Nephron progenitor cell (in vitro differentiated cells): Measurements from ENCODE around the gene GCK.

Source experiments
- DNase-seq: peaks from one replicate; pipeline ENCODE4 v3.0.0; 2021
- H3K27ac Mint-ChIP-seq: 2 replicates; pipeline ENCODE4 v1.8.0; 2021; ENCODE audit warnings: mild to moderate bottlenecking, moderate library complexity, mixed read lengths
- H3K27me3 Mint-ChIP-seq: 2 replicates; pipeline ENCODE4 v1.8.0; 2021; ENCODE audit warnings: mild to moderate bottlenecking, low read depth, mixed read lengths; ENCODE audit not compliant: poor library complexity
- H3K36me3 Mint-ChIP-seq: 2 replicates; pipeline ENCODE4 v1.8.0; 2021; ENCODE audit warnings: low read depth, mixed read lengths
- H3K4me1 Mint-ChIP-seq: 2 replicates; pipeline ENCODE4 v1.8.0; 2021; ENCODE audit warnings: mixed read lengths
- H3K4me3 Mint-ChIP-seq: 2 replicates; pipeline ENCODE4 v1.8.0; 2021; ENCODE audit warnings: mild to moderate bottlenecking, moderate library complexity, mixed read lengths
- H3K9me3 Mint-ChIP-seq: 2 replicates; pipeline ENCODE4 v1.8.0; 2021; ENCODE audit warnings: mild to moderate bottlenecking, moderate library complexity, mixed read lengths
- TF ChIP-seq, protein P1 (sequence below): fragments of 200-600 bp; sonication (generic); IDR thresholded peaks from 2 replicates; pipeline ENCODE4 v1.5.0; 2021; ENCODE audit warnings: antibody characterized with exemption

The GCK gene

GRCh38 chr7:44148166-44148565 lies 41.1 kb downstream of the GCK start:
- H3K9me3 Mint-ChIP-seq: no peaks in the 10 kb centered on the region
- TF ChIP-seq, protein P1, sequence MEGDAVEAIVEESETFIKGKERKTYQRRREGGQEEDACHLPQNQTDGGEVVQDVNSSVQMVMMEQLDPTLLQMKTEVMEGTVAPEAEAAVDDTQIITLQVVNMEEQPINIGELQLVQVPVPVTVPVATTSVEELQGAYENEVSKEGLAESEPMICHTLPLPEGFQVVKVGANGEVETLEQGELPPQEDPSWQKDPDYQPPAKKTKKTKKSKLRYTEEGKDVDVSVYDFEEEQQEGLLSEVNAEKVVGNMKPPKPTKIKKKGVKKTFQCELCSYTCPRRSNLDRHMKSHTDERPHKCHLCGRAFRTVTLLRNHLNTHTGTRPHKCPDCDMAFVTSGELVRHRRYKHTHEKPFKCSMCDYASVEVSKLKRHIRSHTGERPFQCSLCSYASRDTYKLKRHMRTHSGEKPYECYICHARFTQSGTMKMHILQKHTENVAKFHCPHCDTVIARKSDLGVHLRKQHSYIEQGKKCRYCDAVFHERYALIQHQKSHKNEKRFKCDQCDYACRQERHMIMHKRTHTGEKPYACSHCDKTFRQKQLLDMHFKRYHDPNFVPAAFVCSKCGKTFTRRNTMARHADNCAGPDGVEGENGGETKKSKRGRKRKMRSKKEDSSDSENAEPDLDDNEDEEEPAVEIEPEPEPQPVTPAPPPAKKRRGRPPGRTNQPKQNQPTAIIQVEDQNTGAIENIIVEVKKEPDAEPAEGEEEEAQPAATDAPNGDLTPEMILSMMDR: no peak
- peaks cover 44% of the 10 kb centered on the region for H3K4me1 Mint-ChIP-seq
- no peak overlapping the region for H3K4me3 Mint-ChIP-seq
- H3K36me3 Mint-ChIP-seq: no peaks in the 10 kb centered on the region
- no peak for DNase-seq
- peaks cover 50% of the 10 kb centered on the region for H3K27me3 Mint-ChIP-seq
- no peak overlapping the region for H3K27ac Mint-ChIP-seq

GRCh38 chr7:44147026-44147991 lies 41.9 kb downstream of the GCK start:
- no peaks in the 10 kb centered on the region for H3K36me3 Mint-ChIP-seq
- H3K4me3 Mint-ChIP-seq: no peak overlapping the region
- peak; percentile 30 for DNase-seq
- TF ChIP-seq, protein P1: no peak
- H3K27me3 Mint-ChIP-seq: peaks cover 52% of the 10 kb centered on the region
- H3K9me3 Mint-ChIP-seq: no peaks in the 10 kb centered on the region
- H3K27ac Mint-ChIP-seq: no peak overlapping the region
- peaks cover 44% of the 10 kb centered on the region for H3K4me1 Mint-ChIP-seq

DNA sequence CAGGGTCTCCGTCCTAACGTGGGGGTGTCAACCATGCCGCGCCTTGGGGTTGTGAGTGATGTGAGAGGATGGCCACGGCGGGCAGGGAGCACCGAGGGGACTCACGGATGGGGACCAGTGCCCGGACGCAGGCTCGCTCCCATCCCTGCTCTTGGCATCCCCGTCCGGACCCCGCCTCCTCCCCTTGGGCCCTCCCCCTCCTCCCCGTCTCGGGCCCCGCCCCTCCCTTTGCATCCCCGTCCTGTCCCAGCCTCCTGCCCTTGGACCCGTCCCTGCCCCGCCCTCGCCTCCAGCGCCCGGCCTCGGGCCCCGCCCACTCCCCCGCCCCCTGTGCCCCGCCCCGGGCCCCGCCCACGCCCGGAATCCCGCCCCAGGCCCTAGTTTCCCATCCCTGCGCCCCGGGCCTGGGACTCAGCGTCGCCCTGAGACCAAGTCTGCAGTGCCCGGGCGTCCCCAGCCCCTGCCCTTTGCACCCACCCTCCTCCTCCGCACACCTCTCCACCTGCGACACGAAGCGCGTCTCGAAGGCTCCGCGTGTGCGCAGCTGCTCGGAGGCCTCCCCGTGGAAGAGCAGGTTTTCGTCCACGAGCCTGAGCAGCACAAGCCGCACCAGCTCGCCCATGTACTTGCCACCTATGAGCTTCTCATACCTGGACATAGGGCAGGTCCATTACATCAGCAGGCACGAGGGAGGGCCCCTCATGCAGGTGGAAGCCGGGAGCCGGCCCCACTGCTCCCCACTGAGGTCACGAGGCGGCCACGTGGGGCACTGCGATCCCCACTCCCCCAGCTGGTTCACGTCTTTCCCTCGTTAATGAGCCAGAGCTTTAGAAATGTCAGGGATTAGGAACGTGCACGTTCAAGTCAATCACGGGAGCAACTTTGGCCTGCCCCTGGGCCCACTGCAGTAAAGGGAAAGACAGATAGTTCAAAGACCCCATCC lies 43.0 kb downstream of the GCK start:
- TF ChIP-seq, protein P1: no peak
- H3K4me1 Mint-ChIP-seq: peaks cover 36% of the 10 kb centered on the region
- DNase-seq: peak; percentile 90
- peak overlapping the region; percentile 62 for H3K4me3 Mint-ChIP-seq
- H3K36me3 Mint-ChIP-seq: no peaks in the 10 kb centered on the region
- no peaks in the 10 kb centered on the region for H3K9me3 Mint-ChIP-seq
- no peak overlapping the region for H3K27ac Mint-ChIP-seq
- H3K27me3 Mint-ChIP-seq: peaks cover 56% of the 10 kb centered on the region

DNA sequence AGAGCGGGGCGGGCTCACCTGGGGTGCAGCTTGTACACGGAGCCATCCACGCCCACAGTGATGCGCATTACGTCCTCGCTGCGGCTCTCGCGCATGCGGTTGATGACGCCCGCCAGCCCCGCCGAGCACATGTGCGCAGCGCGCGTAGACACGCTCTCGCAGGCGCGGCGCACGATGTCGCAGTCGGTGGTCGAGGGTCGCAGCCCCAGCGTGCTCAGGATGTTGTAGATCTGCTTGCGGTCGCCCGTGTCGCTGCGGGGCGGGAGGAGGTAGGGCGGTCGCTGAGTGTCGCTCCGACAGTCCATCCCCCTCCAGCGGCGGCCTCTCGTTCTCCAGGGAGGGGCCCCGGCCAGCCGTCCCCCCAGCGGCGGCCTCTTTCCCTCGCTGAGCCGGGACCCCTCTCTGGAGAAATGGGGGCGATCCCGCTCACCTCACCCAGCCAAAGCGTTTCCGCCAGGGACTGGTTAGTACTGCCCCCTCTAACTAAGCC lies 43.7 kb downstream of the GCK start:
- Mint-ChIP-seq H3K9me3 (no peaks in the 10 kb centered on the region), H3K27ac (no peak overlapping the region), H3K27me3 (peaks cover 52% of the 10 kb centered on the region), H3K4me1 (peaks cover 31% of the 10 kb centered on the region), H3K36me3 (no peaks in the 10 kb centered on the region), H3K4me3 (peak overlapping the region; percentile 62)
- peak; percentile 51 for DNase-seq
- TF ChIP-seq, protein P1: no peak

GRCh38 chr7:44144968-44145478 lies 44.2 kb downstream of the GCK start:
- peaks cover 52% of the 10 kb centered on the region for H3K27me3 Mint-ChIP-seq
- TF ChIP-seq, protein P1: no peak
- H3K9me3 Mint-ChIP-seq: no peaks in the 10 kb centered on the region
- H3K27ac Mint-ChIP-seq: no peak overlapping the region
- peaks cover 26% of the 10 kb centered on the region for H3K4me1 Mint-ChIP-seq
- DNase-seq: no peak
- no peaks in the 10 kb centered on the region for H3K36me3 Mint-ChIP-seq
- peak overlapping the region; percentile 62 for H3K4me3 Mint-ChIP-seq
